SK-N-SH treated with all-trans-retinoic acid at 6 μM for 48 hours (cell line): ENCODE results near the gene CCDC34.

Experiments
- ARNTL ChIP-seq: fragments of 450-650 bp; formaldehyde crosslinking; IDR thresholded peaks from 2 replicates; pipeline ENCODE4 v1.5.0; 2020; ENCODE audit warnings: low read depth, mild to moderate bottlenecking, moderate library complexity, borderline replicate concordance
- BACH2 ChIP-seq: fragments of 250-450 bp; sonication (Bioruptor Pico); IDR thresholded peaks from 2 replicates; pipeline ENCODE4 v1.9.0; 2021; ENCODE audit warnings: mild to moderate bottlenecking, borderline replicate concordance
- GLIS3 ChIP-seq: fragments of 250-450 bp; sonication (Bioruptor Pico); IDR thresholded peaks from 2 replicates; pipeline ENCODE4 v1.5.0; 2020; ENCODE audit warnings: mild to moderate bottlenecking, moderate library complexity
- ISL1 ChIP-seq: fragments of 250-450 bp; sonication (Bioruptor Pico); IDR thresholded peaks from 2 replicates; pipeline ENCODE4 v2.1.2; 2022; ENCODE audit warnings: mild to moderate bottlenecking, moderate library complexity
- PATZ1 ChIP-seq: fragments of 250-450 bp; sonication (Bioruptor Pico); IDR thresholded peaks from 2 replicates; pipeline ENCODE4 v1.8.0; 2020; ENCODE audit warnings: mild to moderate bottlenecking, moderate library complexity, borderline replicate concordance
- PPARA ChIP-seq: fragments of 250-450 bp; sonication (Bioruptor Pico); IDR thresholded peaks from 2 replicates; pipeline ENCODE4 v1.5.0; 2020; ENCODE audit warnings: mild to moderate bottlenecking, borderline replicate concordance
- RARB ChIP-seq: fragments of 250-450 bp; sonication (Bioruptor Pico); IDR thresholded peaks from 2 replicates; pipeline ENCODE4 v1.8.0; 2021; ENCODE audit warnings: mild to moderate bottlenecking, moderate library complexity
- TCF4 ChIP-seq: fragments of 250-450 bp; sonication (Bioruptor Pico); IDR thresholded peaks from 2 replicates; pipeline ENCODE4 v1.8.0; 2021; ENCODE audit warnings: mild to moderate bottlenecking, moderate library complexity, borderline replicate concordance
- TOX ChIP-seq: fragments of 250-450 bp; sonication (Bioruptor Pico); IDR thresholded peaks from 2 replicates; pipeline ENCODE4 v1.8.0; 2021; ENCODE audit warnings: mild to moderate bottlenecking, moderate library complexity, borderline replicate concordance
- ZC3H10 ChIP-seq: fragments of 250-450 bp; sonication (Bioruptor Pico); IDR thresholded peaks from 2 replicates; pipeline ENCODE4 v1.5.1; 2021; ENCODE audit warnings: mild to moderate bottlenecking, moderate library complexity
- ZFP3 ChIP-seq: fragments of 250-450 bp; sonication (Bioruptor Pico); IDR thresholded peaks from 2 replicates; pipeline ENCODE4 v1.5.0; 2020; ENCODE audit warnings: mild to moderate bottlenecking, moderate library complexity
- ZFP30 ChIP-seq: fragments of 450-650 bp; formaldehyde crosslinking; IDR thresholded peaks from 2 replicates; pipeline ENCODE4 v1.5.0; 2022; ENCODE audit warnings: mild to moderate bottlenecking, moderate library complexity
- ZNF565 ChIP-seq: fragments of 450-650 bp; formaldehyde crosslinking; conservative IDR thresholded peaks from 2 replicates; pipeline ENCODE4 v1.5.0; 2020; ENCODE audit warnings: low read depth, mild to moderate bottlenecking, moderate library complexity
- TF ChIP-seq, protein P1 (sequence below): fragments of 250-450 bp; sonication (Bioruptor Pico); IDR thresholded peaks from 2 replicates; pipeline ENCODE4 v1.5.1; 2020; ENCODE audit warnings: low read depth, mild to moderate bottlenecking, moderate library complexity

- TF ChIP-seq BACH2 (CRISPR knock-in tag) (no peak), RARB (no peak), PPARA (CRISPR knock-in tag) (no peak), PATZ1 (CRISPR knock-in tag) (no peak), TCF4 (no peak), ZNF565 (CRISPR knock-in tag) (no peak), ISL1 (no peak), ARNTL (no peak), TOX (CRISPR knock-in tag) (no peak), ZC3H10 (CRISPR knock-in tag) (no peak), ZFP30 (CRISPR knock-in tag) (no peak), ZFP3 (CRISPR knock-in tag) (no peak), GLIS3 (CRISPR knock-in tag) (no peak)
- TF ChIP-seq, protein P1, sequence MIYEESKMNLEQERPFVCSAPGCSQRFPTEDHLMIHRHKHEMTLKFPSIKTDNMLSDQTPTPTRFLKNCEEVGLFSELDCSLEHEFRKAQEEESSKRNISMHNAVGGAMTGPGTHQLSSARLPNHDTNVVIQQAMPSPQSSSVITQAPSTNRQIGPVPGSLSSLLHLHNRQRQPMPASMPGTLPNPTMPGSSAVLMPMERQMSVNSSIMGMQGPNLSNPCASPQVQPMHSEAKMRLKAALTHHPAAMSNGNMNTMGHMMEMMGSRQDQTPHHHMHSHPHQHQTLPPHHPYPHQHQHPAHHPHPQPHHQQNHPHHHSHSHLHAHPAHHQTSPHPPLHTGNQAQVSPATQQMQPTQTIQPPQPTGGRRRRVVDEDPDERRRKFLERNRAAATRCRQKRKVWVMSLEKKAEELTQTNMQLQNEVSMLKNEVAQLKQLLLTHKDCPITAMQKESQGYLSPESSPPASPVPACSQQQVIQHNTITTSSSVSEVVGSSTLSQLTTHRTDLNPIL (CRISPR knock-in tag): no peak
Observed at GRCh38 chr11:27391331-27392015, 28.5 kb upstream of the CCDC34 start.
